ENCODE data around the gene TMED4. TPM values are rescaled to one million over a fixed set of nuclear protein-coding genes. Genes with fewer than 3 reads are reported as not detected.
A peak's percentile ranks its signal among the peaks of the same experiment; 100 is the strongest.

Gene TMED4
- total and polyA plus RNA-seq, 2 donors (not counting 3 experiments of a cell fraction or from before 2014, with no cell fraction given): 63.4 to 89.7 TPM

DNA sequence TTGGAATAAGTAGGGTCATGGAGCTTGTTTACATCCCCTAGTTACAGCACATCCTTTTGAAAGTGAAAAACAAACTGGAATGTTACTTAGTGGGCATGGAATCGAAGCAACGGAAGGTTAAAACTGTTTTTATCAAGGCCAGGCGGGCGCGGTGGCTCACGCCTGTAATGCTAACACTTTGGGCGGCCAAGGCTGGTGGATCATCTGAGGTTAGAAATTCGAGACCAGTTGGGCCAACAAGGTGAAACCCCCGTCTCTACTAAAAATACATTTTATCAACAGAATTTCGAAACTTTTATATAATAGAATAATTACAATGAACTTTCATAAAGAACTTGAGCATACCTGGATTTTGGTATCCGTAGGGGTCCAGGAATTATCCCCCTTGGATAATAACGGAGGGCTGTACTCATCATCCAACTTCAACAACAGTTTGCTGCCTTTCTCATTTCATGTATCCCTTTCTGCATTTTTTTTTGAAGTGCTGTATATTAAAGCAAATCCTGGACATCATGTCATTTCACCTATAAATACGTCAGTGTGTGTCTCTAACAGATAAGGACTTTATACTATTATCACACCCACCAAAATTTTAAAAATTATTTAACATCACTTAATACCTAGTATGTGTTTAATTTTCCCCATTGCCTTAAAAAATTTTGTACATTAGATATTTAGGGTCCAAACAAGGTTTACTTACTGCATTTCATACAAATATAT is 1.3 kb upstream of the TMED4 start:
- Histone ChIP-seq H2AFZ (ENCODE audit: low read depth, low read length) (no peak overlapping the region), H3K9ac (replicated peaks; ENCODE audit: extremely low read depth, insufficient read depth, low read length) (peak overlapping the region; percentile 58), H4K20me1 (replicated peaks; ENCODE audit: control insufficient read depth, extremely low read depth, insufficient read depth, low read length) (no peaks in the 10 kb centered on the region), H3K9me1 (replicated peaks; ENCODE audit: control insufficient read depth, extremely low read depth, insufficient read depth, low read length) (no peaks in the 10 kb centered on the region), H3K27ac (ENCODE audit: insufficient read depth, low read depth, low read length) (no peak overlapping the region), H3K27me3 (ENCODE audit: control insufficient read depth in 2 of 2, insufficient read depth in 2 of 2, low read length in 2 of 2) (no peaks in the 10 kb centered on the region), H3K4me2 (ENCODE audit: insufficient read depth, low read length) (peak overlapping the region; percentile 72), H3K4me1 (ENCODE audit: control insufficient read depth, extremely low read depth, insufficient read depth, low read length) (peaks cover 8% of the 10 kb centered on the region), H3K4me3 (replicated peaks in 1 of 3; ENCODE audit: insufficient read depth in 1 of 3, low read depth in 1 of 3, low read length in 3 of 3) (peak overlapping the region in 1 of 3 experiments; percentile 67), H3K79me2 (ENCODE audit: control insufficient read depth, insufficient read depth, low read length) (peaks cover 17% of the 10 kb centered on the region), H3K36me3 (ENCODE audit: control insufficient read depth in 2 of 2, extremely low read depth in 1 of 2, insufficient read depth in 2 of 2, low read length in 2 of 2) (peaks cover 7 to 8% of the 10 kb centered on the region in 2 experiments), H3K9me3 (replicated peaks; ENCODE audit: control insufficient read depth, insufficient read depth, low read length) (no peaks in the 10 kb centered on the region)
- ChIA-PET POLR2A (interaction anchor here (1.4 kb wide), 1 partner anchor 264 kb away, joined by 6 read pairs; the partner anchor contains the start of gene H2AZ2), CTCF (interaction anchor here (1.5 to 2.6 kb wide), 3 partner anchors 16 to 264 kb away, joined by 5 to 20 read pairs (median 5); partner anchors contain the start of genes H2AZ2 and OGDH)
- intact Hi-C loops (cut with micrococcal nuclease) (loop anchor here (2.0 kb wide), 1 partner anchor 165 kb away; the partner anchor contains the start of gene ZMIZ2), dilution Hi-C loops (cut with MboI; ENCODE audit: extremely low pct_ligation_motif_present, low sequenced_read_pairs) (no loop called here)
- no peak for TF ChIP-seq GATA2 (IDR thresholded peaks at IDR 0.05; ENCODE audit: insufficient read depth, insufficient read length, low read depth, low read length)
- FAIRE-seq: peak; percentile 38
- DNase-seq (ENCODE audit: low read depth, low spot score): no peak
- BruUV-seq (replicated peaks): no TSS peak

DNA sequence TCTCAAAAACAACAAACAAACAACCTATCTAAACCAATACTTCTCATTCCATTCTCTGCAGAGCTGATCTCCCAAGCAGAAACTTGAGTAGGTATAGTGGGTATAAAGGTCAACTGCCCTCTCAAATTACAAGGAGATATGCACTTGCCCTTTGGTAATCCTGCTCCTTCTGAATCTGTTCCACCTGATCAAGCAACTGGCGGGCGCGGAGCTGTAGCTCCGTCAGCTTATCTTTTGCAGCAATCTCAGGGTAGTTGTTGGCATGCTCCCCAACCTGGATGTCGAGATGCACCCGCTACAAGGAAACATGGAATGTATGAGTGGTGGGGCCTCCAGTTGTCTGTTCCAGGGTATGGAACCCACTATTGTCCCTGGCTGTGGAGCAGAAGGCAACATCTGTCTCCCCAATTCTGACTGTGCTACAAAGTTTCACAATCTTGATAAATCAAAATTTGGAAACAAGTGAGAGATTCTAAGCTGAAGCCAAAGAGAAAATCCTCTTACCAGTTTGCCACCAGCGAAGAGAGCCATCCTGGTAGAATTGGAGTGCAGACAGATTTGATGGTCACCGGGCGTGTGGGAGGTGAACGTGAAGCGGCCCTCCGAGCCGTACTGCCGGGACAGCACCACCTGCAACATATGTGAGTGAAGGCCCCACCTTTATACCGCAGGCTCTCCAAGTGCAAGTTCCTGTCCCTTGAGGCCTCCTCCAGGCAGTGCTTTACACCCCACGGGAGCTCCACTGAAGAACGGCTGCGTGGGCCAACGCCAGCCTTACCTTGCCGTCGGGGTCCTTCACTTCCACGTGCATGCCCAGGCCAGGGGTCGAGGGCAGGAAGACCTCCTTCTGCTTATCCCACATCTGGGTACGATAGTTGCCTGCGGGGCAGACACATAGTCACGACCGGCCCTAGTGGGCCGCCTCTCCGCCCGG is 819 bp downstream of the TMED4 start:
- peaks cover 7 to 8% of the 10 kb centered on the region in 2 experiments for H3K36me3 ChIP-seq (ENCODE audit: control insufficient read depth in 2 of 2, extremely low read depth in 1 of 2, insufficient read depth in 2 of 2, low read length in 2 of 2)
- ChIA-PET CTCF (interaction anchor here (1.2 to 2.6 kb wide), 5 partner anchors 16 to 266 kb away, joined by 4 to 20 read pairs (median 5); partner anchors contain the start of gene H2AZ2), POLR2A (interaction anchor here (1.0 kb wide), 1 partner anchor 10 kb away, joined by 3 read pairs; no protein-coding TSS in a partner anchor)
- peak overlapping the region; percentile 26 for H2AFZ ChIP-seq (ENCODE audit: low read depth, low read length)
- dilution Hi-C loops (cut with MboI; ENCODE audit: extremely low pct_ligation_motif_present, low sequenced_read_pairs) (no loop called here), intact Hi-C loops (cut with micrococcal nuclease) (no loop called here)
- H4K20me1 ChIP-seq (replicated peaks; ENCODE audit: control insufficient read depth, extremely low read depth, insufficient read depth, low read length): no peaks in the 10 kb centered on the region
- peak overlapping the region; percentile 46 for H3K4me2 ChIP-seq (ENCODE audit: insufficient read depth, low read length)
- no peaks in the 10 kb centered on the region for H3K27me3 ChIP-seq (ENCODE audit: control insufficient read depth in 2 of 2, insufficient read depth in 2 of 2, low read length in 2 of 2)
- H3K4me1 ChIP-seq (ENCODE audit: control insufficient read depth, extremely low read depth, insufficient read depth, low read length): peaks cover 8% of the 10 kb centered on the region
- DNase-seq (ENCODE audit: low read depth, low spot score): no peak
- peak overlapping the region; percentile 23 to 78 (median 47) for H3K4me3 ChIP-seq (replicated peaks in 1 of 3; ENCODE audit: insufficient read depth in 1 of 3, low read depth in 1 of 3, low read length in 3 of 3)
- H3K9me3 ChIP-seq (replicated peaks; ENCODE audit: control insufficient read depth, insufficient read depth, low read length): no peaks in the 10 kb centered on the region
- peak; percentile 4 for FAIRE-seq
- peak overlapping the region; percentile 66 for H3K9ac ChIP-seq (replicated peaks; ENCODE audit: extremely low read depth, insufficient read depth, low read length)
- peaks cover 17% of the 10 kb centered on the region for H3K79me2 ChIP-seq (ENCODE audit: control insufficient read depth, insufficient read depth, low read length)
- no peaks in the 10 kb centered on the region for H3K9me1 ChIP-seq (replicated peaks; ENCODE audit: control insufficient read depth, extremely low read depth, insufficient read depth, low read length)
- peak overlapping the region; percentile 20 for H3K27ac ChIP-seq (ENCODE audit: insufficient read depth, low read depth, low read length)
- TF ChIP-seq GATA2 (IDR thresholded peaks at IDR 0.05; ENCODE audit: insufficient read depth, insufficient read length, low read depth, low read length): no peak
- no peak for TF ChIP-seq JUN (IDR thresholded peaks at IDR 0.05; ENCODE audit: borderline replicate concordance, insufficient read depth, insufficient read length, low read depth)
- no peak for TF ChIP-seq FOS (IDR thresholded peaks at IDR 0.05; ENCODE audit: borderline replicate concordance, insufficient read depth, low read length)
- TF ChIP-seq EZH2 (IDR thresholded peaks at IDR 0.05; ENCODE audit: borderline replicate concordance, low read depth, low read length, severe bottlenecking): no peak
- TF ChIP-seq CTCF (IDR thresholded peaks at IDR 0.05; ENCODE audit: extremely low read depth in 1 of 2, insufficient read depth in 1 of 2, low read depth in 1 of 2, low read length in 2 of 2): no peak
- TSS peak; percentile 8 for BruUV-seq (replicated peaks)
